Thymus (tissue), 11 donors: ENCODE data around the gene GOLGB1. TPM values are rescaled to one million over a fixed set of nuclear protein-coding genes. Genes with fewer than 3 reads are reported as not detected.

Experiments used
- DNase-seq, 9 donors: peaks; one replicate each; pipeline ENCODE4 v3.0.0-alpha.2; 2013; ENCODE audit warnings: low spot score in 9 of 9, low read depth in 6 of 9, missing footprints in 1 of 9
- H3K27ac ChIP-seq, 2 donors: one replicate each; pipeline ENCODE4 v1.5.1; 2013; ENCODE audit warnings: control low read depth in 1 of 2, low read depth in 1 of 2, low read length in 1 of 2, mild to moderate bottlenecking in 1 of 2, moderate library complexity in 1 of 2
- H3K27me3 ChIP-seq, 2 donors: one replicate each; pipeline ENCODE4 v1.5.1; 2013; ENCODE audit warnings: low read length in 1 of 2; ENCODE audit not compliant: control insufficient read depth in 2 of 2, insufficient read depth in 1 of 2
- H3K36me3 ChIP-seq, 2 donors: one replicate each; pipeline ENCODE4 v1.5.1; 2013; ENCODE audit warnings: low read length in 1 of 2, mild to moderate bottlenecking in 1 of 2, moderate library complexity in 1 of 2; ENCODE audit not compliant: control insufficient read depth in 2 of 2, insufficient read depth in 2 of 2
- H3K4me1 ChIP-seq, 2 donors: one replicate each; pipeline ENCODE4 v1.5.1; 2013; ENCODE audit warnings: low read length in 2 of 2; ENCODE audit not compliant: control insufficient read depth in 2 of 2, insufficient read depth in 2 of 2
- H3K4me3 ChIP-seq, 2 donors: one replicate each; pipeline ENCODE4 v1.5.1; 2013; ENCODE audit warnings: low read length in 2 of 2, control low read depth in 1 of 2, mild to moderate bottlenecking in 1 of 2
- H3K9me3 ChIP-seq, 2 donors: one replicate each; pipeline ENCODE4 v1.5.1; 2013; ENCODE audit warnings: low read length in 1 of 2, mild to moderate bottlenecking in 1 of 2; ENCODE audit not compliant: control insufficient read depth in 2 of 2, insufficient read depth in 1 of 2
- WGBS: extraction: QIAGEN DNeasy Blood & Tissue Kit; methylation state at CpG from one replicate; pipeline ENCODE4 v1.1.7; 2013; 5-methylcytosine and 5-hydroxymethylcytosine counted together
- polyA plus RNA-seq: library from polyadenylated mRNA; stranded (reverse); fragments of 200-250 nt; gene quantifications from one replicate; pipeline ENCODE4 v1.2.3, GENCODE V29; 2013
- total RNA-seq: library from RNA; stranded (reverse); fragments of 120-200 nt; gene quantifications from one replicate; pipeline ENCODE4 v1.2.4, GENCODE V29; 2013
- donor health status: healthy.

The GOLGB1 gene
- total and polyA plus RNA-seq, 2 donors = 18.0 to 23.0 TPM

GRCh38 chr3:121670676-121671075, 78.9 kb downstream of the GOLGB1 start:
- Histone ChIP-seq H3K27ac (no peak overlapping the region), H3K36me3 (peaks cover 17 to 63% of the 10 kb centered on the region in 2 donors), H3K4me3 (no peak overlapping the region), H3K27me3 (no peaks in the 10 kb centered on the region), H3K4me1 (no peaks in the 10 kb centered on the region), H3K9me3 (no peaks in the 10 kb centered on the region)
- DNase-seq = no peak

- no peaks in the 10 kb centered on the region for H3K9me3 ChIP-seq
- 97% methylated on average over 4 of the region's 4 CpGs for WGBS
- H3K4me3 ChIP-seq = no peak overlapping the region
- H3K4me1 ChIP-seq = no peaks in the 10 kb centered on the region
- DNase-seq = no peak
- peaks cover 32 to 79% of the 10 kb centered on the region in 2 donors for H3K36me3 ChIP-seq
- H3K27me3 ChIP-seq = no peaks in the 10 kb centered on the region
- no peak overlapping the region for H3K27ac ChIP-seq
These were observed 82.2 kb downstream of the GOLGB1 start for GRCh38 chr3:121667333-121667732.

GRCh38 chr3:121665488-121665887, 84.1 kb downstream of the GOLGB1 start:
- no peak overlapping the region for H3K27ac ChIP-seq
- DNase-seq = no peak
- H3K4me1 ChIP-seq = peaks cover 0 to 4% of the 10 kb centered on the region in 2 donors
- H3K4me3 ChIP-seq = no peak overlapping the region
- H3K36me3 ChIP-seq = peaks cover 32 to 68% of the 10 kb centered on the region in 2 donors
- no peaks in the 10 kb centered on the region for H3K9me3 ChIP-seq
- no peaks in the 10 kb centered on the region for H3K27me3 ChIP-seq
- 94% methylated on average over 2 of the region's 2 CpGs for WGBS

- no peaks in the 10 kb centered on the region for H3K9me3 ChIP-seq
- peaks cover 10 to 17% of the 10 kb centered on the region in 2 donors for H3K4me1 ChIP-seq
- H3K36me3 ChIP-seq = peaks cover 39 to 55% of the 10 kb centered on the region in 2 donors
- WGBS = 99% methylated on average over 2 of the region's 2 CpGs
- H3K27me3 ChIP-seq = no peaks in the 10 kb centered on the region
- DNase-seq = no peak
- H3K27ac ChIP-seq = no peak overlapping the region
- no peak overlapping the region for H3K4me3 ChIP-seq
These were observed 86.2 kb downstream of the GOLGB1 start for GRCh38 chr3:121663171-121663847.

- Histone ChIP-seq H3K9me3 (no peaks in the 10 kb centered on the region), H3K36me3 (peaks cover 36 to 54% of the 10 kb centered on the region in 2 donors), H3K4me3 (no peak overlapping the region), H3K27ac (no peak overlapping the region), H3K27me3 (no peaks in the 10 kb centered on the region), H3K4me1 (peaks cover 10 to 20% of the 10 kb centered on the region in 2 donors)
- no peak for DNase-seq
These were observed 86.8 kb downstream of the GOLGB1 start for GRCh38 chr3:121662742-121663141.

GRCh38 chr3:121661376-121661775, 88.2 kb downstream of the GOLGB1 start:
- peaks cover 10 to 20% of the 10 kb centered on the region in 2 donors for H3K4me1 ChIP-seq
- no peaks in the 10 kb centered on the region for H3K9me3 ChIP-seq
- H3K27me3 ChIP-seq = no peaks in the 10 kb centered on the region
- no peak for DNase-seq
- 85% methylated on average over 6 of the region's 6 CpGs for WGBS
- H3K4me3 ChIP-seq = no peak overlapping the region
- peak overlapping the region in 1 of 2 donors; percentile 96 for H3K27ac ChIP-seq
- peaks cover 35 to 55% of the 10 kb centered on the region in 2 donors for H3K36me3 ChIP-seq

- H3K9me3 ChIP-seq = no peaks in the 10 kb centered on the region
- WGBS = 3% methylated on average over 9 of the region's 9 CpGs
- peak; percentile 51 to 89 (median 71) for DNase-seq
- H3K4me1 ChIP-seq = peaks cover 10 to 20% of the 10 kb centered on the region in 2 donors
- peaks cover 28 to 53% of the 10 kb centered on the region in 2 donors for H3K36me3 ChIP-seq
- H3K27me3 ChIP-seq = no peaks in the 10 kb centered on the region
- H3K27ac ChIP-seq = peak within 1 kb of the TSS; percentile 93 to 96
- H3K4me3 ChIP-seq = peak within 1 kb of the TSS; percentile 59 to 62
These were observed 89.0 kb downstream of the GOLGB1 start, which contains the start of gene HCLS1 for GRCh38 chr3:121660356-121661171. Gene HCLS1 (minus strand): TSS chr3:121660903. CDS start chr3:121658347, 2,556 bp downstream.

GRCh38 chr3:121659586-121659985, 90.0 kb downstream of the GOLGB1 start:
- 98% methylated on average over 3 of the region's 3 CpGs for WGBS
- H3K4me1 ChIP-seq = peaks cover 10 to 23% of the 10 kb centered on the region in 2 donors
- H3K27me3 ChIP-seq = no peaks in the 10 kb centered on the region
- no peak for DNase-seq
- H3K27ac ChIP-seq = peak overlapping the region in 1 of 2 donors; percentile 71
- no peaks in the 10 kb centered on the region for H3K9me3 ChIP-seq
- H3K36me3 ChIP-seq = peaks cover 25 to 55% of the 10 kb centered on the region in 2 donors
- H3K4me3 ChIP-seq = peak overlapping the region; percentile 59 to 62
